ENCODE measurements around the gene DHX34.

GRCh38 chr19:47389150-47389556 is 40.0 kb downstream of the DHX34 start:
- TF ChIP-seq, protein P1, sequence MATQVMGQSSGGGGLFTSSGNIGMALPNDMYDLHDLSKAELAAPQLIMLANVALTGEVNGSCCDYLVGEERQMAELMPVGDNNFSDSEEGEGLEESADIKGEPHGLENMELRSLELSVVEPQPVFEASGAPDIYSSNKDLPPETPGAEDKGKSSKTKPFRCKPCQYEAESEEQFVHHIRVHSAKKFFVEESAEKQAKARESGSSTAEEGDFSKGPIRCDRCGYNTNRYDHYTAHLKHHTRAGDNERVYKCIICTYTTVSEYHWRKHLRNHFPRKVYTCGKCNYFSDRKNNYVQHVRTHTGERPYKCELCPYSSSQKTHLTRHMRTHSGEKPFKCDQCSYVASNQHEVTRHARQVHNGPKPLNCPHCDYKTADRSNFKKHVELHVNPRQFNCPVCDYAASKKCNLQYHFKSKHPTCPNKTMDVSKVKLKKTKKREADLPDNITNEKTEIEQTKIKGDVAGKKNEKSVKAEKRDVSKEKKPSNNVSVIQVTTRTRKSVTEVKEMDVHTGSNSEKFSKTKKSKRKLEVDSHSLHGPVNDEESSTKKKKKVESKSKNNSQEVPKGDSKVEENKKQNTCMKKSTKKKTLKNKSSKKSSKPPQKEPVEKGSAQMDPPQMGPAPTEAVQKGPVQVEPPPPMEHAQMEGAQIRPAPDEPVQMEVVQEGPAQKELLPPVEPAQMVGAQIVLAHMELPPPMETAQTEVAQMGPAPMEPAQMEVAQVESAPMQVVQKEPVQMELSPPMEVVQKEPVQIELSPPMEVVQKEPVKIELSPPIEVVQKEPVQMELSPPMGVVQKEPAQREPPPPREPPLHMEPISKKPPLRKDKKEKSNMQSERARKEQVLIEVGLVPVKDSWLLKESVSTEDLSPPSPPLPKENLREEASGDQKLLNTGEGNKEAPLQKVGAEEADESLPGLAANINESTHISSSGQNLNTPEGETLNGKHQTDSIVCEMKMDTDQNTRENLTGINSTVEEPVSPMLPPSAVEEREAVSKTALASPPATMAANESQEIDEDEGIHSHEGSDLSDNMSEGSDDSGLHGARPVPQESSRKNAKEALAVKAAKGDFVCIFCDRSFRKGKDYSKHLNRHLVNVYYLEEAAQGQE (IDR thresholded peaks at IDR 0.05; ENCODE audit: low read depth), result no peak
- TF ChIP-seq, protein P2, sequence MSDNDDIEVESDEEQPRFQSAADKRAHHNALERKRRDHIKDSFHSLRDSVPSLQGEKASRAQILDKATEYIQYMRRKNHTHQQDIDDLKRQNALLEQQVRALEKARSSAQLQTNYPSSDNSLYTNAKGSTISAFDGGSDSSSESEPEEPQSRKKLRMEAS (IDR thresholded peaks at IDR 0.05), result no peak
